Ramos (cell line): ENCODE measurements around the gene ZNF140.

Experiments used
- in situ Hi-C: fragments of 300-500 bp; cut with MboI; formaldehyde crosslinking; loops from one replicate; pipeline ENCODE4 v1.14.3; 2022; ENCODE audit warnings: low sequenced_read_pairs; ENCODE audit not compliant: unreplicated experiment

Gene ZNF140

DNA sequence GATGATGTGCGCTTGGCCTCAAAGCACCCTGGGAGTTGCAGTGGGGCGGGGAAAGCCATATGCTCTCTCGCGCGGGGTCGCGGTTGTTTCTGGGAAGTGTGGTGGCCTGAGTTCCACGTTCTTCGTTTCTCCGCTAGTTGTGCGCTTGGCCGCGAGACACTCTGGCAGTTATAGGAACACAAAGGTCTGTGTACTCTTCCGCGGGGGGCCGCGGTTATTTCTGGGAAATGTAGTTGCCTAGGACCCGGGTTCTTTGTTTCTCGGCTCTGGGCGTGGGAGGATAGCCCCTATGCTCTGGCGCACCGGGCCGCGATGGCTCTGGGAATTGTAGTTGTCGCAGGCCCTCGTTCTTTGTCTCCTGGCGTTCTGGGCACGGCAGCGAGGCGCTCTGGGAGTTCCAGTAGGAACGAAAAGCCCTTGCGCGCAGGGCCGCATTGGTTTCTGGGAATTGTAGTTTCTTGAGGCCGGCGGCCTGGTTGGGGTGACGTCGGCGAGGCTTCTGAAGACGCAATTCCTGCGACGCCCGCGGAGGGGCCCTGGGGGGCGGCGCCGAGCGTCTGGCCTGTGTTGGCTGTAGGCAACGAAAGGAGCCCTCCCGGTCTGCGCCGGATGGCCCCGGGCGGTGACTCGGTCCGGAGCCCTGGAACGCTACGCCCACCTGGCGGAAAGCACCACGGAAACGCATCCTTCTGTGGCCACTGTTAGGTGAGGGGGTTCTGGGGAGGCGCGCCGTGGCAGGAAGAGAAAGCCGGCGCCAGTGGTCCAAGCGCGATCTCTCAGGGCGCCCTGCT lies at the start of gene ZNF140:
Gene ZNF140, plus strand, starts transcription at position 556 of the 791 bp plus-strand sequence. CDS start 398 bp downstream, outside the sequence.
- in situ Hi-C loops, result no loop called here

DNA sequence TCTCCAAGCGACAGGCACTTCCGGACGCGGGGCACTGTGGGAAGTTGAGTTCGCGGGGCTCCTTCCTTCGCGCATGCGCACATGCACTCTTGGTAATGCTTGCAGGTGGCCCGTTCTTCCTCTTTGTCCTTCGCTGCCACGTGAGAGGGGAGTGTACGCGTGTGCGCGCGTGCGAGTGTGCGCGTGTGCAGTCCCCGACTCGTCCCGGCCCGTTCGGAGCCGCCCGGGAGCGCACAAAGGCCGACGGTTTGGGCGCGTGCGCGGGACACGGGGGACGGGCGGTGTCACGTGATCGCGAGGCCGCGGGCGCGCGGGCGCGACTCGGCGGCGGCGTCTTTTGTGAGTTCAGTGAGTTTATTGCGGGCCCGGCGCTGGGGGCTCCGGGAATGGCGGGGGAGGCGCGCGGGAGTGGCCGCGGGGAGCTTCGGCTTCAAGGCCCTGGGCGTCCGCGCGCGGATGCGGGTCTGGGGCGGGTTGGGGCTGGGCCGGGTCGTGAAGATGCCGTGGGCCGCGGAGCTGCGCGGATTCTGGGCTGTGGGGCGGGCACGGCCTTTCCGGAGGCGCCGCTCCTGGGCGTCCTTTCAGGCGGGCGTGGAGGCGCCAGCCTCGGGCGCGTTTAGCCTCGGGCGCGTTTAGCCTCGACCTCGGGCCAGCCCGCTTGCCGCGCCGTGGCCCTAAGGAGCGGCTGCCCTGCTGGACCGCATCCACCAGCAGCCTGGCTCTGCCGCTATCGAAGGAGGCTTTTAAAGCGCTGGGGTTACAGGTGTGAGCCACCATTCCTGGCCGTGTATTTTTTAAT lies 43.3 kb upstream of the ZNF140 start, which contains the start of gene ZNF84:
Gene ZNF84, plus strand, starts transcription at position 303 of the 799 bp plus-strand sequence. CDS start 3,959 bp downstream, outside the sequence.
- in situ Hi-C loops, result no loop called here

GRCh38 chr12:133038118-133038709 lies 42.5 kb upstream of the ZNF140 start:
- in situ Hi-C loops, result no loop called here

DNA sequence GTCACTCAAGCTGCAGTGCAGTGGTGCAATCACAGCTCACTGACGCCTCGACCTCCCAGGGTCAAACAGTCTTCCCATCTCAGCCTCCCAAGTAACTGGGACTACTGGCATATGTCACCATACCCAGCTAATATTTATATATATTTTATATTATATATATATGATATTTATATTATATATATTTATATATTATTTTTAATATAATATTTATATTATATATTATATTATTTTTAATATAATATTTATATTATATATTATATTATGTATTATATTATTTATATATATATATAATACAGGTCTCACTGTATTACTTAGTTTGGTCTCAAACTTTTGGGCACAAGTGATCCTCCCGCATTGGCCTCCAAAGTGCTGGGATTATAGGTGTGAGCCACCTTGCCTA lies 34.0 kb upstream of the ZNF140 start:
- in situ Hi-C loops, result no loop called here

DNA sequence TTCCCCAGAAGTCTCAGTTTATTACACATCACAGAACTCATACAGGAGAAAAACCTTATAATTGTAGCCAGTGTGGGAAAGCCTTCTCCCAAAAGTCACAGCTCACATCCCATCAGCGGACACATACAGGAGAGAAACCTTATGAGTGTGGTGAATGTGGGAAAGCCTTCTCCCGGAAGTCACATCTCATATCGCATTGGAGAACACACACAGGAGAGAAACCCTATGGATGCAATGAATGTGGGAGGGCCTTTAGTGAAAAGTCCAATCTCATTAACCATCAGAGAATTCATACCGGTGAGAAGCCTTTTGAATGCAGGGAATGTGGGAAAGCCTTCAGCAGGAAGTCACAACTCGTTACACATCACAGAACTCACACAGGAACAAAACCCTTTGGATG lies 23.3 kb upstream of the ZNF140 start:
- in situ Hi-C loops, result no loop called here

DNA sequence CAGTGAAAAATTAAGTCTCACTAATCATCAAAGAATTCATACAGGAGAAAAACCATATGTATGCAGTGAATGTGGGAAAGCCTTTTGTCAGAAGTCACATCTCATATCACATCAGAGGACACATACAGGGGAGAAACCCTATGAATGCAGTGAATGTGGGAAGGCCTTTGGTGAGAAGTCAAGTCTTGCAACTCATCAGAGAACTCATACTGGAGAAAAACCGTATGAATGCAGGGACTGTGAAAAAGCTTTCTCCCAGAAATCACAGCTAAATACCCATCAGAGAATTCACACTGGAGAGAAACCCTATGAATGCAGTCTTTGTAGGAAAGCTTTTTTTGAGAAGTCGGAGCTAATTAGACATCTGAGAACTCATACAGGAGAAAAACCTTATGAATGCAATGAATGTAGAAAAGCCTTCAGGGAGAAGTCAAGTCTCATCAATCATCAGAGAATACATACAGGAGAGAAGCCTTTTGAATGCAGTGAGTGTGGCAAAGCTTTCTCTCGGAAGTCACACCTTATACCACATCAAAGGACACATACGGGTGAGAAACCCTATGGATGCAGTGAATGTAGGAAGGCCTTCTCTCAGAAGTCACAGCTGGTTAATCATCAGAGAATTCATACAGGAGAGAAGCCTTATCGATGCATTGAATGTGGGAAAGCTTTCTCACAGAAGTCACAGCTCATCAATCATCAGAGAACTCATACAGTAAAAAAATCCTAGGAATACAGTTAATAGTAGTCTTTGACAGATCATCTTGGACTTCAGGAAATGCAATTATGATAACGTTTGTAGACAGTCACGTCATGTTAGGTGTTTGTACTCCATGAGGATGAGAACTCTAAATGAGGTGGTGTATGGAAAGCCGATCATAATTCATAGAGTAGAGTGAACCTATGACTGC lies 22.3 kb upstream of the ZNF140 start:
- in situ Hi-C loops, result no loop called here

DNA sequence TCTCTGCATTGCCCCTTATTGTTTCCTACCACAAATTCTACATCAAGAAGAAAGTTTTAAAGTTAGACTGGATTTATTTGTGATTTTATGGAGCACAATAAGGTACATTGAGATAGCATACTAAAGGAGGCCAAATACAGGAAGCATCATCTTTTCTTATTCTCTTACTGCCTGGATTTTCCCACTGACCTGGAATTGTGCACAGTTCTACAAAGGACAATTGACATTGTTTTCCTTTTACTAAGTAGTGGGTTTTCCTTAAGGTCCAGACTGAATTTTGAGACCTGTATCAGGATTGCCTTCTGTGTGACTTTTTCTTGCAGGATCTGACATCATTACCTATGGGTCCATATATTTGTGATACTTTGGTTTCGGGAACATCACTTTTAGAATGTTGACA lies 18.8 kb upstream of the ZNF140 start:
- in situ Hi-C loops, result no loop called here

DNA sequence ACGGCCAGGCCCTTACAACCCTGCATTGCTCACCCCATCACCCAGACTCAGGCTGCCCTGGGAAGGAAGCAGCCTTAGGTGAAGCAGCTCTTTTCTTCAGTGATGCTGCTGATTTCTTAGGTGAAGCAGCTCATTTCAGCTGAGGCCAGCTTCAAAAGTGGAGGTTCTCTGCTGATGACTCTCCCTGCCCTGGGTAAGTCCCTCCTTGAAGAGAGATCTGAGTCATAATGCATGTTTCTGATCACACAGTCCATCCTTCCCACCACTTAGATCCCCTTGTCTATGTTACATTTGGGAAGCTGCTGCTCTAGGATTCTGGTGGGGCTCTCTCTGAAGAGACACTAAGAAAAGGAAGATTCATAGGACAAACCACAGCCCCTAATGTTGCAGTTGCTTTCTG lies 17.2 kb upstream of the ZNF140 start:
- in situ Hi-C loops, result no loop called here

GRCh38 chr12:133073836-133074235 lies 6.9 kb upstream of the ZNF140 start:
- in situ Hi-C loops, result no loop called here

GRCh38 chr12:133080026-133080367 lies 726 bp upstream of the ZNF140 start:
- in situ Hi-C loops, result no loop called here

DNA sequence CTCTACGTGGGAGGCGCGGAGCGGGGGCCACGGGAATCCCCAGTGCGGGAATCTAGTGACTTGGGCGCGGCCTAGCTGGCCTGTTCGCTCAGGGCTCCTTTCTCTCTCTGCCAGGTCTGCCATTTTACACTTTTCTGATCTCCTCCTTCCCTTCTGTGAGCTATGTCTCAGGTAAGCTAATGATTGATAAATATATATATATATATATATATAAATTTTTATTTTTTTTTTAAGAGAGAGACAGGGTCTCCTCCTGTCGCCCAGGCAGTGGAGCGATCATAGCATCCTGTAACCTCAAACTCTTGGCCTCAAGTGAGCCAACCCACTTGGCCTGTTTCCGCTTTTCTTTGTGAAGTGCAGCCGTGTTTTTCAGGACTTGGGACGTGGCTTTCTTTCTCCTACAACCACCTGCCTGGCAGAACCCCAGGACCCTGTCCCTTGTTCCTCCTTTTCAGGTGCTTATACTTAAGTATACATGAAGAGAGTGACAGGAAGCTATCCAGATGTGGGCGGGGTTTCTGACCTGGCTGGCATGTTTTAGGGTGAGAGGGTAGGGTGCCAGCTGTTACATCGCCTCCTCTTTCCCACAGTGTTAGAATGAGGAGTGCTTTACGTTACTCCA lies 547 bp downstream of the ZNF140 start:
- in situ Hi-C loops, result no loop called here

GRCh38 chr12:133083345-133083744 lies 2.6 kb downstream of the ZNF140 start:
- in situ Hi-C loops, result no loop called here

DNA sequence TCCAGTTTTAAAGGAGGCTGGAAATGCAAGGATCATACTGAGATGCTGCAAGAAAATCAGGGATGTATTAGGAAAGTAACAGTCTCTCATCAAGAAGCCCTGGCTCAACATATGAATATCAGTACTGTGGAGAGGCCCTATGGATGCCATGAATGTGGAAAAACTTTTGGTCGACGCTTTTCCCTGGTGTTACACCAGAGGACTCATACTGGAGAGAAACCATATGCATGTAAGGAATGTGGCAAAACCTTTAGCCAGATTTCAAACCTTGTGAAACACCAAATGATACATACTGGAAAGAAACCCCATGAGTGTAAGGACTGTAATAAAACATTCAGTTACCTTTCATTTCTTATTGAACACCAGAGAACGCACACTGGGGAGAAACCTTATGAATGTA lies 24.9 kb downstream of the ZNF140 start:
- in situ Hi-C loops, result no loop called here

GRCh38 chr12:133106253-133106652 lies 25.5 kb downstream of the ZNF140 start:
- in situ Hi-C loops, result no loop called here

GRCh38 chr12:133107121-133107520 lies 26.4 kb downstream of the ZNF140 start:
- in situ Hi-C loops, result no loop called here

- in situ Hi-C loops, result no loop called here
These were observed 27.4 kb downstream of the ZNF140 start for GRCh38 chr12:133108150-133108549.

- in situ Hi-C loops, result no loop called here
These were observed 39.9 kb downstream of the ZNF140 start for GRCh38 chr12:133120385-133121191.

DNA sequence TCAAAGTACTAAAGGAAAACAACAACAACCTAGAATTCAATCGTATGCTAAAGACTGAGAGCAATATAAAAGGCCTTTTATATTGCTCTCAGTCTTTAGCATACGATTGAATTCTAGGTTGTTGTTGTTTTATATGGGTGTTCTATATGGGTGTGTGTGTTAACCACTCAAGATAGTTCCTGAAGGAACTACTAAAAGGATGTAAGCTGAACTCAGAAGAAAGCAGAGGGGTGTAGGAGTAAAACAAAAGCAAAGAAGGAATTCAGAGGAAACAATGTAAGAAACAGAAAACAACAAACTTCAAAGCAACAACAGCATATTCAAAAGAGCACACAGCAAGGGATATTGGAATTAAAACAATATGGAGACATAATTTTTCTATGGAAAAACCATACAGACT lies 44.0 kb downstream of the ZNF140 start:
- in situ Hi-C loops, result no loop called here
